ENCODE measurements around the gene VPS54.
"Not testable (repeated sequence)": the region's sequence is repeated elsewhere in the genome, so short reads cannot be mapped to it uniquely, and the experiment has no call there.

Gene VPS54

GRCh38 chr2:64023485-64024258 lies 4.4 kb upstream of the VPS54 start:
- DNase-seq (ENCODE audit: low spot score): peak; percentile 57

GRCh38 chr2:64021578-64021977 lies 2.4 kb upstream of the VPS54 start:
- peak; percentile 8 for DNase-seq (ENCODE audit: low spot score)

GRCh38 chr2:64019975-64020528 lies 824 bp upstream of the VPS54 start:
- DNase-seq (ENCODE audit: low spot score): peak; percentile 35

GRCh38 chr2:64018701-64019082 lies 536 bp downstream of the VPS54 start:
- peak; percentile 45 for DNase-seq (ENCODE audit: low spot score)

GRCh38 chr2:64017811-64018700 lies 1.2 kb downstream of the VPS54 start:
- peak; percentile 64 for DNase-seq (ENCODE audit: low spot score)

- no peak for DNase-seq (ENCODE audit: low spot score)
These were observed 3.3 kb downstream of the VPS54 start for GRCh38 chr2:64015898-64016297.

- no peak for DNase-seq (ENCODE audit: low spot score)
These were observed 3.8 kb downstream of the VPS54 start for GRCh38 chr2:64015391-64015790.

- no peak for DNase-seq (ENCODE audit: low spot score)
These were observed 4.6 kb downstream of the VPS54 start for GRCh38 chr2:64014628-64015027.

GRCh38 chr2:64013053-64013452 lies 6.2 kb downstream of the VPS54 start:
- no peak for DNase-seq (ENCODE audit: low spot score)

GRCh38 chr2:64012115-64012514 lies 7.1 kb downstream of the VPS54 start:
- no peak for DNase-seq (ENCODE audit: low spot score)

GRCh38 chr2:64008434-64009009 lies 10.7 kb downstream of the VPS54 start:
- no peak for DNase-seq (ENCODE audit: low spot score)

- DNase-seq (ENCODE audit: low spot score): no peak
These were observed 11.3 kb downstream of the VPS54 start for GRCh38 chr2:64007924-64008323.

- no peak for DNase-seq (ENCODE audit: low spot score)
These were observed 13.4 kb downstream of the VPS54 start for GRCh38 chr2:64005707-64006356.

GRCh38 chr2:64003239-64003638 lies 16.0 kb downstream of the VPS54 start:
- no peak for DNase-seq (ENCODE audit: low spot score)

GRCh38 chr2:64001382-64002101 lies 17.7 kb downstream of the VPS54 start:
- DNase-seq (ENCODE audit: low spot score): no peak

GRCh38 chr2:64000630-64001381 lies 18.4 kb downstream of the VPS54 start:
- DNase-seq (ENCODE audit: low spot score): peak; percentile 11

- DNase-seq (ENCODE audit: low spot score): no peak
These were observed 20.2 kb downstream of the VPS54 start for GRCh38 chr2:63999049-63999448.

- not testable (repeated sequence) for DNase-seq (ENCODE audit: low spot score)
These were observed 22.5 kb downstream of the VPS54 start for GRCh38 chr2:63996582-63997198.

- not testable (repeated sequence) for DNase-seq (ENCODE audit: low spot score)
These were observed 24.7 kb downstream of the VPS54 start for GRCh38 chr2:63994329-63995070.

Measured in NAMALWA (cell line).